OCI-LY7 (cell line): ENCODE data around the gene YLPM1.

Source experiments
- EZH2phosphoT487 ChIP-seq: fragments of 200-600 bp; sonication (generic); IDR thresholded peaks from 2 replicates; pipeline ENCODE4 v1.6.1; 2018; ENCODE audit warnings: low read depth, borderline replicate concordance, mild to moderate bottlenecking, mixed run types, antibody characterized with exemption, low read length, moderate library complexity, mixed read lengths
- TF ChIP-seq, protein P1 (sequence below): fragments of 200-600 bp; sonication (generic); conservative IDR thresholded peaks from 2 replicates; pipeline ENCODE4 v1.5.1; 2014; ENCODE audit warnings: mild to moderate bottlenecking, antibody characterized with exemption, low read length, moderate library complexity, mixed read lengths

DNA sequence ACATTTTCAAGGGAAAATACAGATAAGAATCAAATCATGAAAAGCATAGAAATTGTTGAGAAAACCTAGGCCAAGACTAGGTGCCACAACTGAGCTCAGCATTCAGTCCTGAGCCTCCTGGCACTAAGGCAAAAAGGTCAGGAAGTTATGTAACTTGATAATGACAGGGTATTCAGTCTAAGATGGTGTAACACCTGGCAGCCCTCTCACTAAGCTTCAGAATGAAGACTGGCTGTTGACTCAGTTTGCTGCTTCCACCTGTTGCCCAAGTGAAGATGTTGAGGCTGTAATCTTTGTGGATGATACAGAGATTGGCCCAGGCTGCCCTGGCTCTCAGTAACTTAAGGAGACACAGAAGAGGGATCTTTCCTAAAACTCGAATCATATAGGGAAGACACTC, 93.2 kb downstream of the YLPM1 start:
- TF ChIP-seq, protein P1, sequence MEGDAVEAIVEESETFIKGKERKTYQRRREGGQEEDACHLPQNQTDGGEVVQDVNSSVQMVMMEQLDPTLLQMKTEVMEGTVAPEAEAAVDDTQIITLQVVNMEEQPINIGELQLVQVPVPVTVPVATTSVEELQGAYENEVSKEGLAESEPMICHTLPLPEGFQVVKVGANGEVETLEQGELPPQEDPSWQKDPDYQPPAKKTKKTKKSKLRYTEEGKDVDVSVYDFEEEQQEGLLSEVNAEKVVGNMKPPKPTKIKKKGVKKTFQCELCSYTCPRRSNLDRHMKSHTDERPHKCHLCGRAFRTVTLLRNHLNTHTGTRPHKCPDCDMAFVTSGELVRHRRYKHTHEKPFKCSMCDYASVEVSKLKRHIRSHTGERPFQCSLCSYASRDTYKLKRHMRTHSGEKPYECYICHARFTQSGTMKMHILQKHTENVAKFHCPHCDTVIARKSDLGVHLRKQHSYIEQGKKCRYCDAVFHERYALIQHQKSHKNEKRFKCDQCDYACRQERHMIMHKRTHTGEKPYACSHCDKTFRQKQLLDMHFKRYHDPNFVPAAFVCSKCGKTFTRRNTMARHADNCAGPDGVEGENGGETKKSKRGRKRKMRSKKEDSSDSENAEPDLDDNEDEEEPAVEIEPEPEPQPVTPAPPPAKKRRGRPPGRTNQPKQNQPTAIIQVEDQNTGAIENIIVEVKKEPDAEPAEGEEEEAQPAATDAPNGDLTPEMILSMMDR: no peak
- TF ChIP-seq EZH2phosphoT487: no peak
